IMR-90 (cell line): ENCODE measurements around the gene CAT.

Experiments
- BHLHE40 ChIP-seq: fragments of 150-350 bp; IDR thresholded peaks from 2 replicates; pipeline ENCODE4 v1.6.1; 2016; ENCODE audit warnings: mild to moderate bottlenecking, low read depth, low read length
- CHD1 ChIP-seq: IDR thresholded peaks from 2 replicates; pipeline ENCODE4 v1.6.1; 2012; ENCODE audit warnings: low read depth, low read length, improper control_type of control experiment
- MXI1 ChIP-seq: IDR thresholded peaks from 2 replicates; pipeline ENCODE4 v1.6.1; 2012; ENCODE audit warnings: low read depth, mild to moderate bottlenecking, low read length, moderate library complexity, borderline replicate concordance
- NFE2L2 ChIP-seq: fragments of 150-350 bp; IDR thresholded peaks from 2 replicates; pipeline ENCODE4 v1.6.1; 2016; ENCODE audit warnings: low read depth, mild to moderate bottlenecking, low read length
- POLR2A ChIP-seq: IDR thresholded peaks from 2 replicates; pipeline ENCODE4 v1.6.1; 2012; ENCODE audit warnings: mild to moderate bottlenecking, low read depth, low read length
- RAD21 ChIP-seq: IDR thresholded peaks from 2 replicates; pipeline ENCODE4 v1.6.1; 2012; ENCODE audit warnings: low read length, improper control_type of control experiment
- RCOR1 ChIP-seq: IDR thresholded peaks from 2 replicates; pipeline ENCODE4 v1.6.1; 2012; ENCODE audit warnings: mild to moderate bottlenecking, low read length, improper control_type of control experiment; ENCODE audit not compliant: insufficient replicate concordance
- RFX5 ChIP-seq: IDR thresholded peaks from 2 replicates; pipeline ENCODE4 v1.8.0; 2012; ENCODE audit warnings: low read depth, mild to moderate bottlenecking, low read length, moderate library complexity
- TF ChIP-seq, protein P1 (sequence below): conservative IDR thresholded peaks from 2 replicates; pipeline ENCODE4 v1.5.1; 2012; ENCODE audit warnings: mild to moderate bottlenecking, low read depth, low read length, improper control_type of control experiment

DNA sequence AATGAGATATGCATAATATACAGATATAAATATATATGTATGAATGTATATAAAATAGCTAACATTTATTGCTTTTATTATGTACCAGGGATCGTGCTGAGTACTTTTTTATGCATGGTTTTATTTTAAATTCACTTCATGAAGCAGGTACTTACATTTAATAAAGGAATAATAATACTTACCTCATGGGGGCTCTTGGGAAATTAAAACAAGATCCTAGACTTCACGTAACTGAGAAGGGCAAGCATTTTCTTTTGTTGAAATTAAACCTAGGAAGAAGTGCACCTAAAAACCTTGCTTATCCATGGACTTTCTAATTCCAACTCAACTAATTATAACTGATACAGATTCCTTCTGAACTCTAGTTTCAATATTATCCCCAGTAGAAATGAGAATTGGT, 40.9 kb upstream of the CAT start:
- TF ChIP-seq, protein P1, sequence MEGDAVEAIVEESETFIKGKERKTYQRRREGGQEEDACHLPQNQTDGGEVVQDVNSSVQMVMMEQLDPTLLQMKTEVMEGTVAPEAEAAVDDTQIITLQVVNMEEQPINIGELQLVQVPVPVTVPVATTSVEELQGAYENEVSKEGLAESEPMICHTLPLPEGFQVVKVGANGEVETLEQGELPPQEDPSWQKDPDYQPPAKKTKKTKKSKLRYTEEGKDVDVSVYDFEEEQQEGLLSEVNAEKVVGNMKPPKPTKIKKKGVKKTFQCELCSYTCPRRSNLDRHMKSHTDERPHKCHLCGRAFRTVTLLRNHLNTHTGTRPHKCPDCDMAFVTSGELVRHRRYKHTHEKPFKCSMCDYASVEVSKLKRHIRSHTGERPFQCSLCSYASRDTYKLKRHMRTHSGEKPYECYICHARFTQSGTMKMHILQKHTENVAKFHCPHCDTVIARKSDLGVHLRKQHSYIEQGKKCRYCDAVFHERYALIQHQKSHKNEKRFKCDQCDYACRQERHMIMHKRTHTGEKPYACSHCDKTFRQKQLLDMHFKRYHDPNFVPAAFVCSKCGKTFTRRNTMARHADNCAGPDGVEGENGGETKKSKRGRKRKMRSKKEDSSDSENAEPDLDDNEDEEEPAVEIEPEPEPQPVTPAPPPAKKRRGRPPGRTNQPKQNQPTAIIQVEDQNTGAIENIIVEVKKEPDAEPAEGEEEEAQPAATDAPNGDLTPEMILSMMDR, result no peak
- no peak for TF ChIP-seq RCOR1
- no peak for TF ChIP-seq RFX5
- TF ChIP-seq RAD21, result no peak
- TF ChIP-seq POLR2A, result no peak
- no peak for TF ChIP-seq BHLHE40
- TF ChIP-seq NFE2L2, result no peak
- no peak for TF ChIP-seq MXI1
- no peak for TF ChIP-seq CHD1
